Stomach (tissue), 9 donors: ENCODE data around the gene KIAA0408. TPM values are rescaled to one million over a fixed set of nuclear protein-coding genes. Genes with fewer than 3 reads are reported as not detected.

Source experiments
- DNase-seq, 2 donors: peaks; one replicate each; pipeline versions ENCODE4 v3.0.0 to v3.0.0-alpha.2; 2013 to 2019
- H3K27ac ChIP-seq, 5 donors: fragments of 200-600 bp in 4 of 5; sonication (generic) in 4 of 5; one replicate each; pipeline ENCODE4 v1.5.1; 2013 to 2019; ENCODE audit warnings: mild to moderate bottlenecking in 1 of 5, moderate library complexity in 1 of 5
- H3K27me3 ChIP-seq, 3 donors: fragments of 200-600 bp; sonication (generic); one replicate each; pipeline ENCODE4 v1.5.1; 2017 to 2019; ENCODE audit warnings: mixed run types in 1 of 3
- H3K36me3 ChIP-seq, 4 donors: fragments of 200-600 bp; sonication (generic); 1 replicate in 3 of 4; 2 replicates in 1 of 4; pipeline ENCODE4 v1.5.1; 2016 to 2019
- H3K4me1 ChIP-seq, 4 donors: fragments of 200-600 bp; sonication (generic); one replicate each; pipeline ENCODE4 v1.5.1; 2016 to 2019
- H3K4me3 ChIP-seq, 4 donors: fragments of 200-600 bp; sonication (generic) in 3 of 4; one replicate each; pipeline ENCODE4 v1.5.1; 2016 to 2019; ENCODE audit warnings: mild to moderate bottlenecking in 1 of 4
- H3K9me3 ChIP-seq, 4 donors: fragments of 200-600 bp; sonication (generic); one replicate each; pipeline ENCODE4 v1.5.1; 2016 to 2019
- CTCF ChIP-seq, 7 experiments: fragments of 450-650 bp in 4 of 7; fragments of 200-600 bp in 3 of 7; sonication (generic) in 3 of 7; IDR thresholded peaks; one replicate each; pipeline ENCODE4 v1.5.1; 2016 to 2019; ENCODE audit warnings: antibody characterized with exemption in 7 of 7, control low read depth in 2 of 7, mild to moderate bottlenecking in 1 of 7
- EP300 ChIP-seq: sonication (generic); formaldehyde crosslinking; IDR thresholded peaks from one replicate; pipeline ENCODE4 v1.6.1; 2017; ENCODE audit warnings: antibody characterized with exemption
- POLR2A ChIP-seq, 4 donors: fragments of 450-650 bp; IDR thresholded peaks; one replicate each; pipeline ENCODE4 v1.6.1; 2016; ENCODE audit warnings: antibody characterized with exemption in 4 of 4, control low read depth in 2 of 4, mild to moderate bottlenecking in 1 of 4, moderate library complexity in 1 of 4
- POLR2AphosphoS5 ChIP-seq, 3 donors: sonication (generic); formaldehyde crosslinking; IDR thresholded peaks; one replicate each; pipeline ENCODE4 v1.6.1; 2016; ENCODE audit warnings: antibody characterized with exemption in 3 of 3
- WGBS, 5 donors: extraction: QIAGEN DNeasy Blood & Tissue Kit in 3 of 5; methylation state at CpG; one replicate each; pipeline versions ENCODE4 v1.1.5 to v1.1.7; 2013 to 2018; 5-methylcytosine and 5-hydroxymethylcytosine counted together
- intact Hi-C: fragments of 100-400 bp; cut with DNase I; formaldehyde crosslinking; loops from one replicate; pipeline ENCODE4 v1.15.1; 2023; ENCODE audit warnings: low total_unique reads
- polyA plus RNA-seq, 3 donors: library from polyadenylated mRNA; stranded (reverse); fragments of 200-250 nt; gene quantifications; one replicate each; pipeline ENCODE4 v1.2.3, GENCODE V29; 2013
- total RNA-seq, 5 donors: library from RNA; depleted of rRNA; stranded (reverse); fragments of >200 nt; gene quantifications; one replicate each; pipeline versions ENCODE4 v1.1.0 to v1.2.3, GENCODE V29; 2014 to 2016
- donor health status: healthy with polysubstance abuse.
- donor health status: Bipolar disorder and iron deficiency.
- donor health status: healthy.

KIAA0408 gene
- total and polyA plus RNA-seq, 8 donors: 0.87 to 89.3 (median 6.4) TPM

- no peak for DNase-seq
- 16 to 38% (median 28%) methylated on average over 3 of the region's 3 CpGs for WGBS, 5 donors
- H3K36me3 ChIP-seq: no peaks in the 10 kb centered on the region
- TF ChIP-seq POLR2AphosphoS5 (IDR thresholded peaks at IDR 0.05): no peak
- no peak for TF ChIP-seq POLR2A (IDR thresholded peaks at IDR 0.05)
- no peak for TF ChIP-seq CTCF (IDR thresholded peaks at IDR 0.05)
- TF ChIP-seq EP300: no peak
- H3K27ac ChIP-seq: peak overlapping the region in 4 of 5 donors; percentile 66 to 82 (median 76)
- peak overlapping the region; percentile 37 to 41 (median 40) for H3K4me3 ChIP-seq
- H3K4me1 ChIP-seq: peaks cover 1 to 45% (median 20%) of the 10 kb centered on the region in 4 donors
- no peaks in the 10 kb centered on the region for H3K27me3 ChIP-seq
- H3K9me3 ChIP-seq: no peaks in the 10 kb centered on the region
- intact Hi-C loops: no loop called here
Observed at GRCh38 chr6:127458222-127458621, 967 bp downstream of the KIAA0408 start.

GRCh38 chr6:127457456-127458064 is 1.6 kb downstream of the KIAA0408 start:
- peak in 1 of 3 donors; percentile 43 for TF ChIP-seq POLR2AphosphoS5 (IDR thresholded peaks at IDR 0.05)
- no peak for TF ChIP-seq POLR2A (IDR thresholded peaks at IDR 0.05)
- Histone ChIP-seq H3K27me3 (no peaks in the 10 kb centered on the region), H3K4me1 (peaks cover 0 to 38% (median 17%) of the 10 kb centered on the region in 4 donors), H3K27ac (peak overlapping the region in 4 of 5 donors; percentile 15 to 82 (median 76)), H3K36me3 (no peaks in the 10 kb centered on the region), H3K9me3 (no peaks in the 10 kb centered on the region), H3K4me3 (peak overlapping the region; percentile 37 to 41 (median 40))
- intact Hi-C loops: no loop called here
- peak in 1 of 2 donors; percentile 52 for DNase-seq
- WGBS, 5 donors: 28 to 71% (median 60%) methylated on average over 3 of the region's 3 CpGs

- Histone ChIP-seq H3K4me1 (peaks cover 0 to 41% (median 17%) of the 10 kb centered on the region in 4 donors), H3K27ac (peak overlapping the region in 4 of 5 donors; percentile 11 to 82 (median 76)), H3K36me3 (no peaks in the 10 kb centered on the region), H3K27me3 (no peaks in the 10 kb centered on the region), H3K9me3 (no peaks in the 10 kb centered on the region), H3K4me3 (peak overlapping the region; percentile 22 to 41 (median 30))
- peak in 1 of 2 donors; percentile 64 for DNase-seq
- 80 to 95% (median 90%) methylated on average over 3 of the region's 3 CpGs for WGBS, 5 donors
- intact Hi-C loops: no loop called here
- no peak for TF ChIP-seq POLR2A (IDR thresholded peaks at IDR 0.05)
- no peak for TF ChIP-seq EP300
- TF ChIP-seq POLR2AphosphoS5 (IDR thresholded peaks at IDR 0.05): no peak
- no peak for TF ChIP-seq CTCF (IDR thresholded peaks at IDR 0.05)
Observed at GRCh38 chr6:127456465-127456864, 2.7 kb downstream of the KIAA0408 start.

- H3K4me3 ChIP-seq: no peak overlapping the region
- WGBS, 5 donors: 59 to 80% (median 72%) methylated on average over 2 of the region's 2 CpGs
- intact Hi-C loops: no loop called here
- no peaks in the 10 kb centered on the region for H3K27me3 ChIP-seq
- peak overlapping the region in 1 of 5 donors; percentile 13 for H3K27ac ChIP-seq
- DNase-seq: peak in 1 of 2 donors; percentile 60
- TF ChIP-seq POLR2A (IDR thresholded peaks at IDR 0.05) (no peak), CTCF (IDR thresholded peaks at IDR 0.05) (no peak), POLR2AphosphoS5 (IDR thresholded peaks at IDR 0.05) (no peak), EP300 (no peak)
- H3K36me3 ChIP-seq: peaks cover 0 to 10% (median 3%) of the 10 kb centered on the region in 4 donors
- H3K9me3 ChIP-seq: no peaks in the 10 kb centered on the region
- H3K4me1 ChIP-seq: peaks cover 0 to 31% (median 8%) of the 10 kb centered on the region in 4 donors
Observed at GRCh38 chr6:127453845-127454619, 5.2 kb downstream of the KIAA0408 start.
